NOMO-1 treated with dmso at 0.1 percent for 144 hours (cell line): ENCODE data around the gene TAF6L.
"Not testable (repeated sequence)": the region's sequence is repeated elsewhere in the genome, so short reads cannot be mapped to it uniquely, and the experiment has no call there.

Source experiments
- DNase-seq: peaks from one replicate; lab custom pipeline; 2025; ENCODE audit not compliant: unreplicated experiment; lab: John Stamatoyannopoulos, UW

TAF6L gene

GRCh38 chr11:62805076-62805892, 34.1 kb downstream of the TAF6L start, which contains the start of gene NXF1:
NXF1 (minus strand) TSS chr11:62805440; CDS start chr11:62805356, 84 bp downstream.
- peak; percentile 89 for DNase-seq

GRCh38 chr11:62805961-62806441, 34.8 kb downstream of the TAF6L start:
- DNase-seq, result no peak

GRCh38 chr11:62806611-62807121, 35.5 kb downstream of the TAF6L start:
- DNase-seq, result peak; percentile 84

- DNase-seq, result no peak
Measured at GRCh38 chr11:62810748-62811147, 39.6 kb downstream of the TAF6L start.

GRCh38 chr11:62811659-62812058, 40.5 kb downstream of the TAF6L start:
- no peak for DNase-seq

GRCh38 chr11:62816557-62816956, 45.4 kb downstream of the TAF6L start:
- peak; percentile 85 for DNase-seq

GRCh38 chr11:62817129-62817528, 45.9 kb downstream of the TAF6L start:
- DNase-seq, result no peak

GRCh38 chr11:62823677-62824076, 52.5 kb downstream of the TAF6L start:
- DNase-seq, result no peak

GRCh38 chr11:62828130-62828529, 56.9 kb downstream of the TAF6L start:
- not testable (repeated sequence) for DNase-seq

- no peak for DNase-seq
Measured at GRCh38 chr11:62830904-62831519, 59.8 kb downstream of the TAF6L start.

- DNase-seq, result peak; percentile 98
Measured at GRCh38 chr11:62831520-62832335, 60.5 kb downstream of the TAF6L start, which contains the start of gene STX5. STX5 (minus strand) TSS chr11:62832051; CDS start chr11:62831243, 808 bp downstream.

- no peak for DNase-seq
Measured at GRCh38 chr11:62832336-62833234, 61.4 kb downstream of the TAF6L start, which contains the start of gene TEX54. TEX54 (minus strand) TSS chr11:62832841.

GRCh38 chr11:62835336-62835735, 64.1 kb downstream of the TAF6L start:
- no peak for DNase-seq
